Spleen (tissue), 7 donors: Measurements from ENCODE around the gene ZMYM4.

Experiments
- CTCF ChIP-seq, 11 experiments: fragments of 200-600 bp in 7 of 11; fragments of 450-650 bp in 4 of 11; sonication (generic) in 4 of 11; IDR thresholded peaks in 8 of 11; conservative IDR thresholded peaks in 3 of 11; 1 replicate in 7 of 11; 2 replicates in 4 of 11; pipeline versions ENCODE4 v1.4.0 to v1.8.0; 2016 to 2021; ENCODE audit warnings: antibody characterized with exemption in 11 of 11, inconsistent platforms in 4 of 11, mild to moderate bottlenecking in 1 of 11
- POLR2AphosphoS5 ChIP-seq, 3 donors: sonication (generic); formaldehyde crosslinking; IDR thresholded peaks; one replicate each; pipeline ENCODE4 v1.5.1; 2017; ENCODE audit warnings: antibody characterized with exemption in 3 of 3
- donor health status: DM: no; HTN: no; CAD: no; lungs with moderate emphysema.
- donor health status: DM: no; HTN: no; CAD: no.
- donor health status: DM: no; HTN: no; CAD: no.

- TF ChIP-seq POLR2AphosphoS5 (IDR thresholded peaks at IDR 0.05), result no peak
- TF ChIP-seq CTCF (IDR thresholded peaks at IDR 0.05 in 8 of 11, conservative IDR thresholded peaks at IDR 0.05 in 3 of 11), result no peak
Measured at GRCh38 chr1:35300376-35300775, 31.9 kb downstream of the ZMYM4 start.
